ENCODE results near the gene CAPN13. TPM values are rescaled to one million over a fixed set of nuclear protein-coding genes. Genes with fewer than 3 reads are reported as not detected.

CAPN13 gene
- total and polyA plus RNA-seq, 4 experiments from 2014 or later, result not detected

GRCh38 chr2:30820381-30821055 is 13.3 kb upstream of the CAPN13 start:
- no peak for DNase-seq
- Histone ChIP-seq H3K4me3 (ENCODE audit: low read length in 2 of 2) (no peak overlapping the region), H3K27me3 (ENCODE audit: insufficient read depth, low read length) (no peaks in the 10 kb centered on the region), H3K4me1 (ENCODE audit: insufficient read depth, low read length) (no peaks in the 10 kb centered on the region), H3K36me3 (ENCODE audit: insufficient read depth, low read length) (no peaks in the 10 kb centered on the region), H3K9me3 (ENCODE audit: control insufficient read depth in 1 of 2, low read length in 2 of 2) (no peaks in the 10 kb centered on the region), H3K27ac (ENCODE audit: low read depth, low read length) (no peak overlapping the region)
- CTCF ChIA-PET (ENCODE audit: partially characterized antibody), result no interaction called here
- no peaks in the 10 kb centered on the region for H3K4me1 Mint-ChIP-seq
- intact Hi-C loops (cut with micrococcal nuclease), result no loop called here
- no peaks in the 10 kb centered on the region for H3K36me3 Mint-ChIP-seq
- peaks cover 0 to 2% (median 0%) of the 10 kb centered on the region in 8 donors for H3K9me3 Mint-ChIP-seq
- H3K4me3 Mint-ChIP-seq, result no peak overlapping the region
- H3K27ac Mint-ChIP-seq, result no peak overlapping the region
- peaks cover 2 to 4% of the 10 kb centered on the region in 2 donors for H3K27me3 Mint-ChIP-seq
- POLR2A ChIA-PET (ENCODE audit: partially characterized antibody), result no interaction called here

GRCh38 chr2:30809938-30810337 is 2.7 kb upstream of the CAPN13 start:
- no peaks in the 10 kb centered on the region for H3K4me1 Mint-ChIP-seq
- Histone ChIP-seq H3K36me3 (ENCODE audit: insufficient read depth, low read length) (no peaks in the 10 kb centered on the region), H3K27ac (ENCODE audit: low read depth, low read length) (no peak overlapping the region), H3K27me3 (ENCODE audit: insufficient read depth, low read length) (no peaks in the 10 kb centered on the region), H3K9me3 (ENCODE audit: control insufficient read depth in 1 of 2, low read length in 2 of 2) (no peaks in the 10 kb centered on the region), H3K4me1 (ENCODE audit: insufficient read depth, low read length) (no peaks in the 10 kb centered on the region), H3K4me3 (ENCODE audit: low read length in 2 of 2) (no peak overlapping the region)
- peaks cover 0 to 9% (median 0%) of the 10 kb centered on the region in 8 donors for H3K9me3 Mint-ChIP-seq
- H3K36me3 Mint-ChIP-seq, result no peaks in the 10 kb centered on the region
- ChIA-PET POLR2A (ENCODE audit: partially characterized antibody) (no interaction called here), CTCF (ENCODE audit: partially characterized antibody) (no interaction called here)
- no peak overlapping the region for H3K4me3 Mint-ChIP-seq
- intact Hi-C loops (cut with micrococcal nuclease), result no loop called here
- H3K27ac Mint-ChIP-seq, result no peak overlapping the region
- peaks cover 17 to 30% of the 10 kb centered on the region in 2 donors for H3K27me3 Mint-ChIP-seq
- no peak for DNase-seq

- H3K27ac ChIP-seq (ENCODE audit: low read depth, low read length), result no peak overlapping the region
- intact Hi-C loops (cut with micrococcal nuclease), result no loop called here
- Mint-ChIP-seq H3K9me3 (peaks cover 0 to 1% (median 0%) of the 10 kb centered on the region in 8 donors), H3K36me3 (no peaks in the 10 kb centered on the region), H3K27me3 (peaks cover 14 to 22% of the 10 kb centered on the region in 2 donors), H3K27ac (no peak overlapping the region), H3K4me1 (no peaks in the 10 kb centered on the region), H3K4me3 (no peak overlapping the region)
- no peaks in the 10 kb centered on the region for H3K4me1 ChIP-seq (ENCODE audit: insufficient read depth, low read length)
- H3K4me3 ChIP-seq (ENCODE audit: low read length in 2 of 2), result no peak overlapping the region
- ChIA-PET CTCF (ENCODE audit: partially characterized antibody) (no interaction called here), POLR2A (ENCODE audit: partially characterized antibody) (no interaction called here)
- H3K36me3 ChIP-seq (ENCODE audit: insufficient read depth, low read length), result no peaks in the 10 kb centered on the region
- H3K27me3 ChIP-seq (ENCODE audit: insufficient read depth, low read length), result no peaks in the 10 kb centered on the region
- H3K9me3 ChIP-seq (ENCODE audit: control insufficient read depth in 1 of 2, low read length in 2 of 2), result no peaks in the 10 kb centered on the region
- DNase-seq, result no peak
These were observed 1.4 kb upstream of the CAPN13 start for GRCh38 chr2:30808695-30809094.

GRCh38 chr2:30803281-30803680 is 4.0 kb downstream of the CAPN13 start:
- Mint-ChIP-seq H3K36me3 (no peaks in the 10 kb centered on the region), H3K4me1 (peaks cover 0 to 8% (median 6%) of the 10 kb centered on the region in 4 donors), H3K27ac (no peak overlapping the region), H3K4me3 (no peak overlapping the region), H3K9me3 (no peaks in the 10 kb centered on the region), H3K27me3 (peaks cover 2% of the 10 kb centered on the region in 2 donors)
- Histone ChIP-seq H3K27me3 (ENCODE audit: insufficient read depth, low read length) (no peaks in the 10 kb centered on the region), H3K4me1 (ENCODE audit: insufficient read depth, low read length) (no peaks in the 10 kb centered on the region), H3K36me3 (ENCODE audit: insufficient read depth, low read length) (no peaks in the 10 kb centered on the region), H3K27ac (ENCODE audit: low read depth, low read length) (no peak overlapping the region), H3K9me3 (ENCODE audit: control insufficient read depth in 1 of 2, low read length in 2 of 2) (no peaks in the 10 kb centered on the region), H3K4me3 (ENCODE audit: low read length in 2 of 2) (no peak overlapping the region)
- DNase-seq, result no peak
- ChIA-PET POLR2A (ENCODE audit: partially characterized antibody) (no interaction called here), CTCF (ENCODE audit: partially characterized antibody) (no interaction called here)
- intact Hi-C loops (cut with micrococcal nuclease), result no loop called here

- POLR2A ChIA-PET (ENCODE audit: partially characterized antibody), result no interaction called here
- Mint-ChIP-seq H3K9me3 (no peaks in the 10 kb centered on the region), H3K27ac (no peak overlapping the region), H3K27me3 (peaks cover 1 to 2% of the 10 kb centered on the region in 2 donors), H3K36me3 (no peaks in the 10 kb centered on the region), H3K4me1 (peaks cover 0 to 8% (median 8%) of the 10 kb centered on the region in 4 donors), H3K4me3 (no peak overlapping the region)
- Histone ChIP-seq H3K27ac (ENCODE audit: low read depth, low read length) (no peak overlapping the region), H3K4me1 (ENCODE audit: insufficient read depth, low read length) (no peaks in the 10 kb centered on the region), H3K36me3 (ENCODE audit: insufficient read depth, low read length) (no peaks in the 10 kb centered on the region), H3K4me3 (ENCODE audit: low read length in 2 of 2) (no peak overlapping the region), H3K27me3 (ENCODE audit: insufficient read depth, low read length) (no peaks in the 10 kb centered on the region), H3K9me3 (ENCODE audit: control insufficient read depth in 1 of 2, low read length in 2 of 2) (no peaks in the 10 kb centered on the region)
- DNase-seq, result no peak
- intact Hi-C loops (cut with micrococcal nuclease), result no loop called here
- CTCF ChIA-PET (ENCODE audit: partially characterized antibody), result no interaction called here
These were observed 4.6 kb downstream of the CAPN13 start for GRCh38 chr2:30802611-30803010.

- H3K4me1 Mint-ChIP-seq, result peaks cover 0 to 8% (median 8%) of the 10 kb centered on the region in 4 donors
- Histone ChIP-seq H3K36me3 (ENCODE audit: insufficient read depth, low read length) (no peaks in the 10 kb centered on the region), H3K27me3 (ENCODE audit: insufficient read depth, low read length) (no peaks in the 10 kb centered on the region), H3K4me1 (ENCODE audit: insufficient read depth, low read length) (no peaks in the 10 kb centered on the region), H3K9me3 (ENCODE audit: control insufficient read depth in 1 of 2, low read length in 2 of 2) (no peaks in the 10 kb centered on the region), H3K4me3 (ENCODE audit: low read length in 2 of 2) (no peak overlapping the region), H3K27ac (ENCODE audit: low read depth, low read length) (no peak overlapping the region)
- intact Hi-C loops (cut with micrococcal nuclease), result no loop called here
- H3K9me3 Mint-ChIP-seq, result no peaks in the 10 kb centered on the region
- no peak overlapping the region for H3K27ac Mint-ChIP-seq
- DNase-seq, result no peak
- POLR2A ChIA-PET (ENCODE audit: partially characterized antibody), result no interaction called here
- peaks cover 1 to 2% of the 10 kb centered on the region in 2 donors for H3K27me3 Mint-ChIP-seq
- H3K4me3 Mint-ChIP-seq, result peak overlapping the region in 1 of 8 donors; percentile 12
- no peaks in the 10 kb centered on the region for H3K36me3 Mint-ChIP-seq
- CTCF ChIA-PET (ENCODE audit: partially characterized antibody), result no interaction called here
These were observed 5.3 kb downstream of the CAPN13 start for GRCh38 chr2:30801821-30802455.

GRCh38 chr2:30800159-30800558 is 7.1 kb downstream of the CAPN13 start:
- Histone ChIP-seq H3K36me3 (ENCODE audit: insufficient read depth, low read length) (no peaks in the 10 kb centered on the region), H3K27ac (ENCODE audit: low read depth, low read length) (no peak overlapping the region), H3K4me1 (ENCODE audit: insufficient read depth, low read length) (no peaks in the 10 kb centered on the region), H3K4me3 (ENCODE audit: low read length in 2 of 2) (no peak overlapping the region), H3K27me3 (ENCODE audit: insufficient read depth, low read length) (no peaks in the 10 kb centered on the region), H3K9me3 (ENCODE audit: control insufficient read depth in 1 of 2, low read length in 2 of 2) (no peaks in the 10 kb centered on the region)
- Mint-ChIP-seq H3K36me3 (no peaks in the 10 kb centered on the region), H3K27me3 (peaks cover 0 to 4% of the 10 kb centered on the region in 2 donors), H3K27ac (peak overlapping the region in 2 of 7 donors; percentile 48 to 86), H3K4me1 (peaks cover 0 to 8% (median 8%) of the 10 kb centered on the region in 4 donors), H3K9me3 (no peaks in the 10 kb centered on the region), H3K4me3 (no peak overlapping the region)
- ChIA-PET POLR2A (ENCODE audit: partially characterized antibody) (no interaction called here), CTCF (ENCODE audit: partially characterized antibody) (no interaction called here)
- no peak for DNase-seq
- intact Hi-C loops (cut with micrococcal nuclease), result no loop called here

Data from CD4-positive, alpha-beta memory T cell (primary cell).